Mammary epithelial cell (primary cell): ENCODE data around the gene BOLA1.
"Not testable (repeated sequence)": the region's sequence is repeated elsewhere in the genome, so short reads cannot be mapped to it uniquely, and the experiment has no call there.

ENCODE experiments used
- EZH2 ChIP-seq: IDR thresholded peaks from 2 replicates; pipeline ENCODE4 v1.6.1; 2012; ENCODE audit warnings: low read length, inconsistent platforms, borderline replicate concordance
- TF ChIP-seq, protein P1 (sequence below), 2 donors: IDR thresholded peaks in 1 of 2; conservative IDR thresholded peaks in 1 of 2; 2 replicates each; pipeline ENCODE4 v1.5.1; 2011 to 2012; ENCODE audit warnings: inconsistent platforms in 2 of 2, low read length in 2 of 2, mild to moderate bottlenecking in 2 of 2, control low read depth in 1 of 2, low read depth in 1 of 2; ENCODE audit not compliant: insufficient read depth in 1 of 2; ENCODE audit errors: extremely low read depth in 1 of 2

- TF ChIP-seq, protein P1, sequence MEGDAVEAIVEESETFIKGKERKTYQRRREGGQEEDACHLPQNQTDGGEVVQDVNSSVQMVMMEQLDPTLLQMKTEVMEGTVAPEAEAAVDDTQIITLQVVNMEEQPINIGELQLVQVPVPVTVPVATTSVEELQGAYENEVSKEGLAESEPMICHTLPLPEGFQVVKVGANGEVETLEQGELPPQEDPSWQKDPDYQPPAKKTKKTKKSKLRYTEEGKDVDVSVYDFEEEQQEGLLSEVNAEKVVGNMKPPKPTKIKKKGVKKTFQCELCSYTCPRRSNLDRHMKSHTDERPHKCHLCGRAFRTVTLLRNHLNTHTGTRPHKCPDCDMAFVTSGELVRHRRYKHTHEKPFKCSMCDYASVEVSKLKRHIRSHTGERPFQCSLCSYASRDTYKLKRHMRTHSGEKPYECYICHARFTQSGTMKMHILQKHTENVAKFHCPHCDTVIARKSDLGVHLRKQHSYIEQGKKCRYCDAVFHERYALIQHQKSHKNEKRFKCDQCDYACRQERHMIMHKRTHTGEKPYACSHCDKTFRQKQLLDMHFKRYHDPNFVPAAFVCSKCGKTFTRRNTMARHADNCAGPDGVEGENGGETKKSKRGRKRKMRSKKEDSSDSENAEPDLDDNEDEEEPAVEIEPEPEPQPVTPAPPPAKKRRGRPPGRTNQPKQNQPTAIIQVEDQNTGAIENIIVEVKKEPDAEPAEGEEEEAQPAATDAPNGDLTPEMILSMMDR (conservative IDR thresholded peaks at IDR 0.05 in 1 of 2, IDR thresholded peaks at IDR 0.05 in 1 of 2; ENCODE audit: extremely low read depth in 1 of 2, insufficient read depth in 1 of 2, low read depth in 1 of 2, low read length in 2 of 2), result not testable (repeated sequence)
- not testable (repeated sequence) for TF ChIP-seq EZH2
Observed at GRCh38 chr1:149850732-149851345, 48.5 kb upstream of the BOLA1 start.
